Measurements from ENCODE around the gene CYP8B1.
"Not testable (repeated sequence)": the region's sequence is repeated elsewhere in the genome, so short reads cannot be mapped to it uniquely, and the experiment has no call there.

Gene CYP8B1

GRCh38 chr3:42886294-42886822 lies 10.7 kb upstream of the CYP8B1 start:
- Histone ChIP-seq H3K27ac (ENCODE audit: insufficient read depth in 1 of 2, low read depth in 1 of 2, low read length in 2 of 2, poor library complexity in 1 of 2, severe bottlenecking in 2 of 2) (no peak overlapping the region), H3K4me3 (ENCODE audit: control insufficient read depth in 1 of 7, extremely low read depth in 1 of 7, insufficient read depth in 4 of 7, low read depth in 2 of 7, low read length in 6 of 7) (no peak overlapping the region), H3K9me3 (ENCODE audit: control extremely low read depth in 1 of 5, control insufficient read depth in 4 of 5, insufficient read depth in 2 of 5, low read depth in 1 of 5, low read length in 4 of 5) (no peaks in the 10 kb centered on the region), H3K4me1 (ENCODE audit: control extremely low read depth in 1 of 4, control insufficient read depth in 4 of 4, insufficient read depth in 4 of 4, low read length in 3 of 4) (peaks cover 0 to 10% (median 2%) of the 10 kb centered on the region in 4 experiments), H3K27me3 (replicated peaks in 2 of 5; ENCODE audit: control insufficient read depth in 4 of 5, insufficient read depth in 5 of 5, low read length in 4 of 5) (no peaks in the 10 kb centered on the region), H3K36me3 (ENCODE audit: control insufficient read depth in 4 of 4, insufficient read depth in 4 of 4, low read length in 3 of 4) (no peaks in the 10 kb centered on the region)
- ChIA-PET POLR2A (no interaction called here), CTCF (no interaction called here)
- no CpG with 5 or more reads among the region's 1 CpG for WGBS (ENCODE audit: insufficient coverage)
- DNase-seq = no peak

GRCh38 chr3:42884324-42884723 lies 8.6 kb upstream of the CYP8B1 start:
- POLR2A ChIA-PET = no interaction called here

DNA sequence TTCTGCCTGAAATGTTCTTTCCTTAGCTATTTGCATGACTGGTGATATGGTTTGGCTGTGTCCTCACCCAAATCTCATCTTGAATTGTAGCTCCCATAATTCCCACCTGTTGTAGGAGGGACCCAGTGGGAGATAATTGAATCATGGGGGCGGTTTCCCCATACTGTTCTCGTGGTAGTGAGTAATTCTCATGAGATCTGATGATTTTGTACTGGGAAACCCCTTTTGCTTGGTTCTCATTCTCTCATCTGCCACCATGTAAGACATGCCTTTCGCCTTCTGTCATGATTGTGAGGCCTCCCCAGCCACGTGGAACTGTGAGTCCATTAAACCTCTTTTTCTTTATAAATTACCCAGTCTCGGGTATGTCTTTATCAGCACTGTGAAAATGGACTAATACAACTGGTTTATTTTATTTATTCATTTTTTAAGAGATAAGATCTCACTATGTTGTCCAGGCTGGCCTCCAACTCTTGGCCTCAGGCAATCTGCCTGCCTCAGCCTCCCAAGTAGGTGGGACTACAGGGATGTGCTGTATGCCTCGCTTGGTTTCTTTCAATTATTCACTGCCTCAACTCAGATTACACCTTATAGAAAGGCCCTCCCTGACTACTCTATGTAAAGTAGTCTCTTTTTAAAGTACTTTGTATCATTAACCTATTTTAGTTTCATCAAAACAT lies 7.7 kb upstream of the CYP8B1 start:
- H3K27ac ChIP-seq (ENCODE audit: insufficient read depth in 1 of 2, low read depth in 1 of 2, low read length in 2 of 2, poor library complexity in 1 of 2, severe bottlenecking in 2 of 2); H3K36me3 ChIP-seq (ENCODE audit: control insufficient read depth in 4 of 4, insufficient read depth in 4 of 4, low read length in 3 of 4); H3K4me3 ChIP-seq (ENCODE audit: control insufficient read depth in 1 of 7, extremely low read depth in 1 of 7, insufficient read depth in 4 of 7, low read depth in 2 of 7, low read length in 6 of 7); H3K27me3 ChIP-seq (replicated peaks in 2 of 5; ENCODE audit: control insufficient read depth in 4 of 5, insufficient read depth in 5 of 5, low read length in 4 of 5); POLR2A ChIA-PET; H3K9me3 ChIP-seq (ENCODE audit: control extremely low read depth in 1 of 5, control insufficient read depth in 4 of 5, insufficient read depth in 2 of 5, low read depth in 1 of 5, low read length in 4 of 5); DNase-seq: not testable (repeated sequence)
- H3K4me1 ChIP-seq (ENCODE audit: control extremely low read depth in 1 of 4, control insufficient read depth in 4 of 4, insufficient read depth in 4 of 4, low read length in 3 of 4) = peaks cover 4 to 20% (median 8%) of the 10 kb centered on the region in 4 experiments
- CTCF ChIA-PET = interaction anchor here (1.1 to 3.8 kb wide), 4 partner anchors 14 to 137 kb away, joined by 3 to 26 read pairs (median 3); no protein-coding TSS in a partner anchor
- 89% methylated on average over 3 of the region's 6 CpGs for WGBS (ENCODE audit: insufficient coverage)

More at GRCh38 chr3:42884324-42884723, 8.6 kb upstream of the CYP8B1 start:
- peak in 2 of 3 donors; percentile 39 to 60 for DNase-seq
- Histone ChIP-seq H3K9me3 (ENCODE audit: control extremely low read depth in 1 of 5, control insufficient read depth in 4 of 5, insufficient read depth in 2 of 5, low read depth in 1 of 5, low read length in 4 of 5) (no peaks in the 10 kb centered on the region), H3K36me3 (ENCODE audit: control insufficient read depth in 4 of 4, insufficient read depth in 4 of 4, low read length in 3 of 4) (no peaks in the 10 kb centered on the region), H3K27ac (ENCODE audit: insufficient read depth in 1 of 2, low read depth in 1 of 2, low read length in 2 of 2, poor library complexity in 1 of 2, severe bottlenecking in 2 of 2) (no peak overlapping the region), H3K4me3 (ENCODE audit: control insufficient read depth in 1 of 7, extremely low read depth in 1 of 7, insufficient read depth in 4 of 7, low read depth in 2 of 7, low read length in 6 of 7) (no peak overlapping the region), H3K4me1 (ENCODE audit: control extremely low read depth in 1 of 4, control insufficient read depth in 4 of 4, insufficient read depth in 4 of 4, low read length in 3 of 4) (peaks cover 4 to 20% (median 8%) of the 10 kb centered on the region in 4 experiments), H3K27me3 (replicated peaks in 2 of 5; ENCODE audit: control insufficient read depth in 4 of 5, insufficient read depth in 5 of 5, low read length in 4 of 5) (peaks cover 0 to 4% (median 0%) of the 10 kb centered on the region in 5 experiments)
- CTCF ChIA-PET = interaction anchor here (1.6 to 3.8 kb wide), 2 partner anchors 40 to 105 kb away, joined by 3 to 26 read pairs; no protein-coding TSS in a partner anchor
- 50% methylated on average over 2 of the region's 2 CpGs for WGBS (ENCODE audit: insufficient coverage)

DNA sequence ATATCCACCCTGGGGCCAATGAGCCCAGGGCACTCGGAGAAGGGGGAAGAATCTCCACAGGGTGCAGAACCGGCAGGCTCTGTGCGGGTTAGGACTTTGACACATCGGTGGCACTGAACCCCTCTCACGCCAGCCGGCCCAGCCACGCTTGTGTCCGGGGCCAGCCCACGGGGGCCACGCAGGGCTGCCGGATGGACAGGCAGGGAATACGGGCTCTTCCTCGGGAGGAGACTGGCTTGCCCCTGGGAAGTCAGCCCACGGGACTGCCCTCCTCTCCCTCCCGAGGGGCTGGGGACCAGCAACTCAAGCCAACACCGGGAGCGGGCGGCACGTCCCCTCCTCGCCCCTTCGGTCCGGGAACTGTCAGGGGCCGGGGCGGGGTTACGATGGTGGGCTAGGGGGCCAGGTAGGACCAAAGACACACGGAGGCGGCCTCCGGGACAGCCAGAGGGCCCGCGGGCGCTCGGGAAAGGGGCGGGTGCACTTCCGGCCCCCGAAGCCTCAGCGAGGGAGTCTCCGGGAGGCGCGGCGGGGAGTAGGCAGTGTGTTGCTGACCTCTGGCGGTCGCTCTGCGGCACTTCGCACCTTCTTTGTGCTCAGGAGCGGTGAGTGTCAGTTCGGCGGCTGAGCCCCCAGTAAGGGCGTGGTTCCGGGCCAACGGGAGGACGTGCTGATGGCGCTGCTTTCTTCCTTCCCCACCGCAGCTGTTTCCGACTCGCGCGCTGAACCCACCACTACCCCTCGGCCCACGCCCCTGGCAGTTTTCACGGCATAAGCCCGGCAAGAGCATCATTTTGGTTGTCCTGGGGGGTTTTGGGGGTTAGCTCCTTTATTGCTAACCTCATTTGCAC lies 5.1 kb upstream of the CYP8B1 start:
- Histone ChIP-seq H3K27me3 (replicated peaks in 2 of 5; ENCODE audit: control insufficient read depth in 4 of 5, insufficient read depth in 5 of 5, low read length in 4 of 5) (peaks cover 0 to 12% (median 0%) of the 10 kb centered on the region in 5 experiments), H3K4me3 (ENCODE audit: control insufficient read depth in 1 of 7, extremely low read depth in 1 of 7, insufficient read depth in 4 of 7, low read depth in 2 of 7, low read length in 6 of 7) (peak overlapping the region; percentile 41 to 83 (median 62)), H3K36me3 (ENCODE audit: control insufficient read depth in 4 of 4, insufficient read depth in 4 of 4, low read length in 3 of 4) (no peaks in the 10 kb centered on the region), H3K4me1 (ENCODE audit: control extremely low read depth in 1 of 4, control insufficient read depth in 4 of 4, insufficient read depth in 4 of 4, low read length in 3 of 4) (peaks cover 4 to 20% (median 8%) of the 10 kb centered on the region in 4 experiments), H3K9me3 (ENCODE audit: control extremely low read depth in 1 of 5, control insufficient read depth in 4 of 5, insufficient read depth in 2 of 5, low read depth in 1 of 5, low read length in 4 of 5) (no peaks in the 10 kb centered on the region), H3K27ac (ENCODE audit: insufficient read depth in 1 of 2, low read depth in 1 of 2, low read length in 2 of 2, poor library complexity in 1 of 2, severe bottlenecking in 2 of 2) (no peak overlapping the region)
- whole genome bisulfite sequencing (ENCODE audit: insufficient coverage) = 2% methylated on average over 51 of the region's 61 CpGs
- DNase-seq = peak; percentile 86 to 93 (median 92)
- CTCF ChIA-PET = interaction anchor here (0.6 to 3.8 kb wide), 10 partner anchors 9 to 105 kb away, joined by 3 to 26 read pairs (median 4); partner anchors contain the start of gene ACKR2
- POLR2A ChIA-PET = no interaction called here

- POLR2A ChIA-PET = no interaction called here
- WGBS (ENCODE audit: insufficient coverage) = 86% methylated on average over 6 of the region's 9 CpGs
- H3K4me1 ChIP-seq (ENCODE audit: control extremely low read depth in 1 of 4, control insufficient read depth in 4 of 4, insufficient read depth in 4 of 4, low read length in 3 of 4) = peaks cover 4 to 20% (median 8%) of the 10 kb centered on the region in 4 experiments
- peak overlapping the region in 6 of 7 experiments; percentile 43 to 83 (median 66) for H3K4me3 ChIP-seq (ENCODE audit: control insufficient read depth in 1 of 7, extremely low read depth in 1 of 7, insufficient read depth in 4 of 7, low read depth in 2 of 7, low read length in 6 of 7)
- CTCF ChIA-PET = interaction anchor here (2.4 kb wide), 2 partner anchors 47 to 49 kb away, joined by 5 to 10 read pairs; no protein-coding TSS in a partner anchor
- H3K27ac ChIP-seq (ENCODE audit: insufficient read depth in 1 of 2, low read depth in 1 of 2, low read length in 2 of 2, poor library complexity in 1 of 2, severe bottlenecking in 2 of 2) = no peak overlapping the region
- peak in 2 of 3 donors; percentile 26 to 38 for DNase-seq
- H3K9me3 ChIP-seq (ENCODE audit: control extremely low read depth in 1 of 5, control insufficient read depth in 4 of 5, insufficient read depth in 2 of 5, low read depth in 1 of 5, low read length in 4 of 5) = no peaks in the 10 kb centered on the region
- no peaks in the 10 kb centered on the region for H3K36me3 ChIP-seq (ENCODE audit: control insufficient read depth in 4 of 4, insufficient read depth in 4 of 4, low read length in 3 of 4)
- H3K27me3 ChIP-seq (replicated peaks in 2 of 5; ENCODE audit: control insufficient read depth in 4 of 5, insufficient read depth in 5 of 5, low read length in 4 of 5) = peaks cover 0 to 12% (median 0%) of the 10 kb centered on the region in 5 experiments
Observed at GRCh38 chr3:42880183-42880582, 4.5 kb upstream of the CYP8B1 start.

- H3K27ac ChIP-seq (ENCODE audit: insufficient read depth in 1 of 2, low read depth in 1 of 2, low read length in 2 of 2, poor library complexity in 1 of 2, severe bottlenecking in 2 of 2) = no peak overlapping the region
- no peaks in the 10 kb centered on the region for H3K9me3 ChIP-seq (ENCODE audit: control extremely low read depth in 1 of 5, control insufficient read depth in 4 of 5, insufficient read depth in 2 of 5, low read depth in 1 of 5, low read length in 4 of 5)
- DNase-seq = no peak
- peaks cover 4 to 13% (median 8%) of the 10 kb centered on the region in 4 experiments for H3K4me1 ChIP-seq (ENCODE audit: control extremely low read depth in 1 of 4, control insufficient read depth in 4 of 4, insufficient read depth in 4 of 4, low read length in 3 of 4)
- peaks cover 0 to 12% (median 0%) of the 10 kb centered on the region in 5 experiments for H3K27me3 ChIP-seq (replicated peaks in 2 of 5; ENCODE audit: control insufficient read depth in 4 of 5, insufficient read depth in 5 of 5, low read length in 4 of 5)
- 100% methylated on average over 1 of the region's 2 CpGs for WGBS (ENCODE audit: insufficient coverage)
- H3K4me3 ChIP-seq (ENCODE audit: control insufficient read depth in 1 of 7, extremely low read depth in 1 of 7, insufficient read depth in 4 of 7, low read depth in 2 of 7, low read length in 6 of 7) = no peak overlapping the region
- ChIA-PET POLR2A (no interaction called here), CTCF (interaction anchor here (0.9 to 3.0 kb wide), 8 partner anchors 9 to 99 kb away, joined by 3 to 17 read pairs (median 6); no protein-coding TSS in a partner anchor)
- H3K36me3 ChIP-seq (ENCODE audit: control insufficient read depth in 4 of 4, insufficient read depth in 4 of 4, low read length in 3 of 4) = no peaks in the 10 kb centered on the region
Observed at GRCh38 chr3:42877881-42878280, 2.2 kb upstream of the CYP8B1 start.
